HL-60/S4 treated with phorbol 12-myristate 13-acetate at 8.2 ng/mL for 4 days and 3 days (cell line): Measurements from ENCODE around the gene ZSCAN32.

Experiments used
- in situ Hi-C: fragments of 300-500 bp; cut with MboI; formaldehyde crosslinking; loops from 2 replicates; pipeline ENCODE4 v1.15.0; 2022; ENCODE audit warnings: low sequenced_read_pairs

Gene ZSCAN32

GRCh38 chr16:3358871-3359270 lies 41.9 kb downstream of the ZSCAN32 start:
- in situ Hi-C loops = no loop called here

- in situ Hi-C loops = no loop called here
Observed at GRCh38 chr16:3356118-3356517, 44.7 kb downstream of the ZSCAN32 start.

GRCh38 chr16:3355589-3355988 lies 45.2 kb downstream of the ZSCAN32 start, which contains the start of gene OR2C1:
TSS of gene OR2C1 (plus strand) at chr16:3355889. CDS start at chr16:3355941, 52 bp downstream.
- in situ Hi-C loops = no loop called here

- in situ Hi-C loops = no loop called here
Observed at GRCh38 chr16:3349175-3349574, 51.6 kb downstream of the ZSCAN32 start.

GRCh38 chr16:3348547-3349167 lies 52.1 kb downstream of the ZSCAN32 start:
- in situ Hi-C loops = no loop called here

- in situ Hi-C loops = no loop called here
Observed at GRCh38 chr16:3347586-3347985, 53.2 kb downstream of the ZSCAN32 start.

- in situ Hi-C loops = no loop called here
Observed at GRCh38 chr16:3346041-3346440, 54.8 kb downstream of the ZSCAN32 start.
